Endothelial cell of hepatic sinusoid (primary cell): ENCODE measurements around the gene ACBD7.

Experiments used
- in situ Hi-C: cut with HindIII; loops from 2 replicates; pipeline ENCODE4 v1.10.0; 2017; ENCODE audit warnings: low sequenced_read_pairs

The ACBD7 gene

GRCh38 chr10:15088428-15089261, at the start of gene ACBD7:
Gene ACBD7, minus strand, starts transcription at chr10:15088776. Its CDS starts 48 bp downstream, at chr10:15088728.
- in situ Hi-C loops = no loop called here

- in situ Hi-C loops = no loop called here
These were observed 49.1 kb upstream of the ACBD7 start for GRCh38 chr10:15137636-15138035.

GRCh38 chr10:15137036-15137359, 48.4 kb upstream of the ACBD7 start:
- in situ Hi-C loops = no loop called here

GRCh38 chr10:15136129-15137035, 47.8 kb upstream of the ACBD7 start:
- in situ Hi-C loops = no loop called here

GRCh38 chr10:15131330-15131729, 42.8 kb upstream of the ACBD7 start:
- in situ Hi-C loops = no loop called here

- in situ Hi-C loops = loop anchor here (25.0 kb wide), 1 partner anchor 163 kb away; the partner anchor contains the start of genes DCLRE1C and MEIG1
These were observed 36.3 kb upstream of the ACBD7 start for GRCh38 chr10:15124908-15125307.

GRCh38 chr10:15124190-15124589, 35.6 kb upstream of the ACBD7 start:
- in situ Hi-C loops = loop anchor here (25.0 kb wide), 1 partner anchor 162 kb away; the partner anchor contains the start of genes DCLRE1C and MEIG1

- in situ Hi-C loops = loop anchor here (25.0 kb wide), 1 partner anchor 161 kb away; the partner anchor contains the start of genes DCLRE1C and MEIG1
These were observed 35.2 kb upstream of the ACBD7 start for GRCh38 chr10:15123749-15124184.

GRCh38 chr10:15122477-15123030, 34.0 kb upstream of the ACBD7 start:
- in situ Hi-C loops = loop anchor here (25.0 kb wide), 1 partner anchor 160 kb away; the partner anchor contains the start of genes DCLRE1C and MEIG1

- in situ Hi-C loops = loop anchor here (25.0 kb wide), 1 partner anchor 159 kb away; the partner anchor contains the start of genes DCLRE1C and MEIG1
These were observed 33.1 kb upstream of the ACBD7 start for GRCh38 chr10:15121707-15122106.

- in situ Hi-C loops = loop anchor here (25.0 kb wide), 1 partner anchor 158 kb away; the partner anchor contains the start of genes DCLRE1C and MEIG1
These were observed 31.9 kb upstream of the ACBD7 start for GRCh38 chr10:15120523-15120922.

GRCh38 chr10:15118615-15119014, 30.0 kb upstream of the ACBD7 start:
- in situ Hi-C loops = loop anchor here (25.0 kb wide), 1 partner anchor 156 kb away; the partner anchor contains the start of genes DCLRE1C and MEIG1

GRCh38 chr10:15116225-15116624, 27.6 kb upstream of the ACBD7 start:
- in situ Hi-C loops = loop anchor here (25.0 kb wide), 1 partner anchor 154 kb away; the partner anchor contains the start of genes DCLRE1C and MEIG1

GRCh38 chr10:15113766-15114165, 25.2 kb upstream of the ACBD7 start:
- in situ Hi-C loops = loop anchor here (25.0 kb wide), 1 partner anchor 151 kb away; the partner anchor contains the start of genes DCLRE1C and MEIG1

GRCh38 chr10:15112657-15113056, 24.1 kb upstream of the ACBD7 start:
- in situ Hi-C loops = loop anchor here (25.0 kb wide), 1 partner anchor 150 kb away; the partner anchor contains the start of genes DCLRE1C and MEIG1

- in situ Hi-C loops = loop anchor here (25.0 kb wide), 1 partner anchor 144 kb away; the partner anchor contains the start of genes DCLRE1C and MEIG1
These were observed 17.9 kb upstream of the ACBD7 start for GRCh38 chr10:15106352-15107013.

GRCh38 chr10:15103513-15103912, 14.9 kb upstream of the ACBD7 start:
- in situ Hi-C loops = loop anchor here (25.0 kb wide), 1 partner anchor 141 kb away; the partner anchor contains the start of genes DCLRE1C and MEIG1

- in situ Hi-C loops = loop anchor here (25.0 kb wide), 1 partner anchor 138 kb away; the partner anchor contains the start of genes DCLRE1C and MEIG1
These were observed 11.3 kb upstream of the ACBD7 start for GRCh38 chr10:15099886-15100285.

- in situ Hi-C loops = no loop called here
These were observed 8.6 kb upstream of the ACBD7 start, which contains the start of gene RPP38 for GRCh38 chr10:15097011-15097812. Gene RPP38, plus strand, starts transcription at chr10:15097355. Its CDS starts 5,960 bp downstream, at chr10:15103315.
